ENCODE data around the gene CEP76. TPM values are rescaled to one million over a fixed set of nuclear protein-coding genes. Genes with fewer than 3 reads are reported as not detected.
A peak's percentile ranks its signal among the peaks of the same experiment; 100 is the strongest.

Gene CEP76
- total RNA-seq, 1 donor from 2014 or later: 6.8 TPM

DNA sequence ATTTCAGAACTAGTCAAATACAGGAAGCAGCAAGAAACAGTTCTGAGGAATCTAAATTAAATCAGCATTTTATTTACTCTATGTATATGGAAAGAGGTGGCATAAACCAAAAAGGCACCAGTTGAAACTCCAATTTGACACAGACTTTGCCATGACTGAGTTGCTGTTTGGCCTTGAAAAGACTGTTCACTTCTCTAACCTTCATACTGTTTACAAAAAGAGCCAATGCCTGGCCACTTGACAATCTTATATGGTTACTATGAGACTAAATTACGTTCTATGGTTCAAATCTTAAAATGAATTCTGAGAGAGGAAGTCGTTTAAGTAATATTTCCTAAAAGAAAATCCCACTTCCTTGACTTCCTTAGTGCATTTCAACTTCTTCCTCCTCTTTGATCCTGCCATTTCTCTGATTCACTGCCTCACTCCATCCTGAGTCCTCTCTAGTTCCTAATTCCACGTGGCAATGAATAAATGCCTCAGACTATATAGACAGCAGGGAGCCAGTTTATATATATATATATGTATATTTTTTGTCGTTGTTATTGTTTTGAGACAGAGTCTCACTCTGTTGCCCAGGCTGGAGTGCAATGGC is 13.2 kb downstream of the CEP76 start:
- peaks cover 6% of the 10 kb centered on the region for H3K36me3 Mint-ChIP-seq (ENCODE audit: low read depth)
- TF ChIP-seq, protein P1, sequence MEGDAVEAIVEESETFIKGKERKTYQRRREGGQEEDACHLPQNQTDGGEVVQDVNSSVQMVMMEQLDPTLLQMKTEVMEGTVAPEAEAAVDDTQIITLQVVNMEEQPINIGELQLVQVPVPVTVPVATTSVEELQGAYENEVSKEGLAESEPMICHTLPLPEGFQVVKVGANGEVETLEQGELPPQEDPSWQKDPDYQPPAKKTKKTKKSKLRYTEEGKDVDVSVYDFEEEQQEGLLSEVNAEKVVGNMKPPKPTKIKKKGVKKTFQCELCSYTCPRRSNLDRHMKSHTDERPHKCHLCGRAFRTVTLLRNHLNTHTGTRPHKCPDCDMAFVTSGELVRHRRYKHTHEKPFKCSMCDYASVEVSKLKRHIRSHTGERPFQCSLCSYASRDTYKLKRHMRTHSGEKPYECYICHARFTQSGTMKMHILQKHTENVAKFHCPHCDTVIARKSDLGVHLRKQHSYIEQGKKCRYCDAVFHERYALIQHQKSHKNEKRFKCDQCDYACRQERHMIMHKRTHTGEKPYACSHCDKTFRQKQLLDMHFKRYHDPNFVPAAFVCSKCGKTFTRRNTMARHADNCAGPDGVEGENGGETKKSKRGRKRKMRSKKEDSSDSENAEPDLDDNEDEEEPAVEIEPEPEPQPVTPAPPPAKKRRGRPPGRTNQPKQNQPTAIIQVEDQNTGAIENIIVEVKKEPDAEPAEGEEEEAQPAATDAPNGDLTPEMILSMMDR (IDR thresholded peaks at IDR 0.05): no peak
- H3K27me3 Mint-ChIP-seq (ENCODE audit: low read depth): no peaks in the 10 kb centered on the region
- H3K4me1 Mint-ChIP-seq (ENCODE audit: low read depth): no peaks in the 10 kb centered on the region
- no peaks in the 10 kb centered on the region for H3K9me3 Mint-ChIP-seq (ENCODE audit: low read depth)
- H3K4me3 Mint-ChIP-seq (ENCODE audit: unreplicated experiment): no peak overlapping the region
- no peak overlapping the region for H3K27ac Mint-ChIP-seq (ENCODE audit: unreplicated experiment)
- no peak for DNase-seq (ENCODE audit: low spot score)

DNA sequence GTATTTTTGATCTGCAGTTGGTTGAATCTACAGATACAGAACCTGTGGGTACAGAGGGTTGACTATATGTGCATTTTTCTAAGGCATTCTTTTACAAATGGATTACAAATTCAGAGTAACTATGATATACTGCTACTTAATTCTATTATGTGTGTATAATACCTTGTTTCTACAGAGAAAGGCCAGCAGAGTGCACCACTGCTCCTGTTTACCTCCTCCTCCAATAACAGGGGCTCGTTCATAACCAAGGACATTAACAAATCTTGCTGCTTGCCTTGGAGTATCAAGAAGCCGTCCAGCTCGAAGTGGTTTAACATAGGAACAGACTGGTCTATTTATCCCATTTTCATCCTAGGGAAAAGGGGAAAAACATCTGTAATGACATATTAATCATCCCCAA is 16.4 kb downstream of the CEP76 start:
- H3K36me3 Mint-ChIP-seq (ENCODE audit: low read depth): no peaks in the 10 kb centered on the region
- H3K9me3 Mint-ChIP-seq (ENCODE audit: low read depth): no peaks in the 10 kb centered on the region
- H3K4me3 Mint-ChIP-seq (ENCODE audit: unreplicated experiment): no peak overlapping the region
- no peaks in the 10 kb centered on the region for H3K4me1 Mint-ChIP-seq (ENCODE audit: low read depth)
- DNase-seq (ENCODE audit: low spot score): no peak
- TF ChIP-seq, protein P1 (IDR thresholded peaks at IDR 0.05): peak; percentile 48
- H3K27me3 Mint-ChIP-seq (ENCODE audit: low read depth): no peaks in the 10 kb centered on the region
- H3K27ac Mint-ChIP-seq (ENCODE audit: unreplicated experiment): no peak overlapping the region

DNA sequence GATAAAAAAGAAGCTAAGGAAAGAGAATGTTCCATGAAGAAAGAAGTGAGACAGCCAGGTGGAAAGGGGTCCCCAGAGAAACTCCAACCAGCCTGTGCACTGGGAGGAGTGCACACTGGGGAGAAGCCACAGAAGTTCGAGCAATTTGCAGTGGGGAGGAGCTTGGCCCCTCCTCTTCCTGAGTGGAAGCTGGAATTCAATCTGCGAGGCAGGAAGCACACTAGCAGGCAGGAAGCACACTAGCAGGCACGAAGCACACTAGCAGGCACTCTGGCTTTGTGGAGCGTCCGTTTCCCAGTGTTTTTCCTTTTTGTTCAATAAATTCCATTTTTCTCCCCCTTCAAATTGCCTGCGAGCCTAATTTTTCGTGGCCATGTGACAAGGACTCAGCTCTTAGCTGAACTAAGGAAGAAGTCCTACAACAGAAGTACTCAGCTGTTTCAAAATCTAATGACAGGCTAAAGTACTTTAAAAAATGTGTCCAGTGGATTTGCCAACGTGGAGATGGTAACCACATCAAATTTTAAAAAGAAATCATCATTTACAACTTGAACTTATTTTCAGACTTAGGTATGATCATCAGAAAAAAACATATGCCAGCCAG is 23.2 kb downstream of the CEP76 start:
- no peak for DNase-seq (ENCODE audit: low spot score)
- H3K4me1 Mint-ChIP-seq (ENCODE audit: low read depth): peaks cover 10% of the 10 kb centered on the region
- TF ChIP-seq, protein P1 (IDR thresholded peaks at IDR 0.05): no peak
- H3K4me3 Mint-ChIP-seq (ENCODE audit: unreplicated experiment): peak overlapping the region; percentile 48
- H3K27me3 Mint-ChIP-seq (ENCODE audit: low read depth): no peaks in the 10 kb centered on the region
- H3K27ac Mint-ChIP-seq (ENCODE audit: unreplicated experiment): peak overlapping the region; percentile 81
- no peaks in the 10 kb centered on the region for H3K9me3 Mint-ChIP-seq (ENCODE audit: low read depth)
- peaks cover 4% of the 10 kb centered on the region for H3K36me3 Mint-ChIP-seq (ENCODE audit: low read depth)

DNA sequence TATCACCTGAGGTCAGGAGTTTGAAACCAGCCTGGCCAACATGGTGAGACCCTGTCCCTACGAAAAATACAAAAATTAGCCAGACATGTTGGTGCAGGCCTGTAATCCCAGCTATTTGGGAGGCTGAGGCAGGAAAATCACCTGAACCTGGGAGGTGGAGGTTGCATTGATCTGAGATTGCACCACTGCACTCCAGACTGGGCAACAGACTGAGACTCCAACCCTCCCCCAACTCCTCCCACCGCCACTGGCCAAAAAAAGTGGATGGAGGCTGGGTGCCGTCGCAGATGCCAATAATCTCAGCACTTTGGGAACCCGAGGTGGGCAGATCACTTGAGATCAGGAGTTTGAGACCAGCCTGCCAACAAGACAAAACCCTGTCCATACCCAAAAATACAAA is 34.5 kb downstream of the CEP76 start:
- Mint-ChIP-seq H3K27ac (ENCODE audit: unreplicated experiment) (no peak overlapping the region), H3K4me3 (ENCODE audit: unreplicated experiment) (no peak overlapping the region), H3K27me3 (ENCODE audit: low read depth) (no peaks in the 10 kb centered on the region), H3K36me3 (ENCODE audit: low read depth) (peaks cover 4% of the 10 kb centered on the region), H3K4me1 (ENCODE audit: low read depth) (no peaks in the 10 kb centered on the region), H3K9me3 (ENCODE audit: low read depth) (no peaks in the 10 kb centered on the region)
- TF ChIP-seq, protein P1 (IDR thresholded peaks at IDR 0.05): no peak
- DNase-seq (ENCODE audit: low spot score): no peak

DNA sequence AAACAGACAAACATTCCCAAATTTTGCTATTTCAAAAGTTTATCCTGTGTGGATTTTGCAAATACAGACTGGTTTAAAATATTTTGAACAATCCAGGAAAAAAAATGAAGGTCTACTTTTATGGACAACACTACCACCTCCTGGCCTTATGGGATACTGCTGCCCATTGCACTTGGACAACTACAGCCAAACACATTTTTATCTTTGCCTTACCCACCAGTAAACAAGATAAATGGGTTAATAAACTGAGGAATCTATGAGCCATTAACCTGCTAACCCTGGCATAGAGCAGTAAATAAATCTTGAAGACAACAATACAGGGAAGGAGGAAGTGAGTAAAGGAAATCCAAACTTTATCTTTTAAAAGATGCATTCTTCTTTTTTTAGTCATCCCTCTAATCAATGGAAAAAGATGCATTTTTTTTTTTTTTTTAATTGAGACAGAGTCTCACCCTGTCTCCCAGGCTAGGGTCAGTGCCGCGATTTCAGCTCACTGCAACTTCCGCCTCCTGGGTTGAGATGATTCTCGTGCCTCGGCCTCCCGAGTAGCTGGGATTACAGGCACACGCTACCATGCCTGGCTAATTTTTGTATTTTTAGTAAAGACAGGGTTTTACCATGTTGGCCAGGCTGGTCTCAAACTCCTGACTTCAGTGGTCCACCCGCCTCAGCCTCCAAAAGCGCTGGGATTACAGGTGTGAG is 42.5 kb downstream of the CEP76 start:
- no peaks in the 10 kb centered on the region for H3K9me3 Mint-ChIP-seq (ENCODE audit: low read depth)
- no peak overlapping the region for H3K4me3 Mint-ChIP-seq (ENCODE audit: unreplicated experiment)
- no peaks in the 10 kb centered on the region for H3K27me3 Mint-ChIP-seq (ENCODE audit: low read depth)
- no peak overlapping the region for H3K27ac Mint-ChIP-seq (ENCODE audit: unreplicated experiment)
- TF ChIP-seq, protein P1 (IDR thresholded peaks at IDR 0.05): peak; percentile 98
- DNase-seq (ENCODE audit: low spot score): no peak
- H3K36me3 Mint-ChIP-seq (ENCODE audit: low read depth): peaks cover 1% of the 10 kb centered on the region
- peaks cover 29% of the 10 kb centered on the region for H3K4me1 Mint-ChIP-seq (ENCODE audit: low read depth)

Data from chondrocyte (in vitro differentiated cells).